ENCODE measurements around the gene IQCN.

- TF ChIP-seq, protein P1, sequence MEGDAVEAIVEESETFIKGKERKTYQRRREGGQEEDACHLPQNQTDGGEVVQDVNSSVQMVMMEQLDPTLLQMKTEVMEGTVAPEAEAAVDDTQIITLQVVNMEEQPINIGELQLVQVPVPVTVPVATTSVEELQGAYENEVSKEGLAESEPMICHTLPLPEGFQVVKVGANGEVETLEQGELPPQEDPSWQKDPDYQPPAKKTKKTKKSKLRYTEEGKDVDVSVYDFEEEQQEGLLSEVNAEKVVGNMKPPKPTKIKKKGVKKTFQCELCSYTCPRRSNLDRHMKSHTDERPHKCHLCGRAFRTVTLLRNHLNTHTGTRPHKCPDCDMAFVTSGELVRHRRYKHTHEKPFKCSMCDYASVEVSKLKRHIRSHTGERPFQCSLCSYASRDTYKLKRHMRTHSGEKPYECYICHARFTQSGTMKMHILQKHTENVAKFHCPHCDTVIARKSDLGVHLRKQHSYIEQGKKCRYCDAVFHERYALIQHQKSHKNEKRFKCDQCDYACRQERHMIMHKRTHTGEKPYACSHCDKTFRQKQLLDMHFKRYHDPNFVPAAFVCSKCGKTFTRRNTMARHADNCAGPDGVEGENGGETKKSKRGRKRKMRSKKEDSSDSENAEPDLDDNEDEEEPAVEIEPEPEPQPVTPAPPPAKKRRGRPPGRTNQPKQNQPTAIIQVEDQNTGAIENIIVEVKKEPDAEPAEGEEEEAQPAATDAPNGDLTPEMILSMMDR (IDR thresholded peaks at IDR 0.05) = peak; percentile 51; the same call in 1 of the 2 replicates
- TF ChIP-seq ZSCAN18 (CRISPR knock-in tag; IDR thresholded peaks at IDR 0.05) (no peak), ESRRA (CRISPR knock-in tag; IDR thresholded peaks at IDR 0.05; ENCODE audit: borderline replicate concordance) (no peak), NFYB (CRISPR knock-in tag; conservative IDR thresholded peaks at IDR 0.05; ENCODE audit: low read depth) (no peak), CBFB (CRISPR knock-in tag; IDR thresholded peaks at IDR 0.05; ENCODE audit: low read depth) (no peak), SP1 (CRISPR knock-in tag; conservative IDR thresholded peaks at IDR 0.05) (no peak)
- TF ChIP-seq, protein P2, sequence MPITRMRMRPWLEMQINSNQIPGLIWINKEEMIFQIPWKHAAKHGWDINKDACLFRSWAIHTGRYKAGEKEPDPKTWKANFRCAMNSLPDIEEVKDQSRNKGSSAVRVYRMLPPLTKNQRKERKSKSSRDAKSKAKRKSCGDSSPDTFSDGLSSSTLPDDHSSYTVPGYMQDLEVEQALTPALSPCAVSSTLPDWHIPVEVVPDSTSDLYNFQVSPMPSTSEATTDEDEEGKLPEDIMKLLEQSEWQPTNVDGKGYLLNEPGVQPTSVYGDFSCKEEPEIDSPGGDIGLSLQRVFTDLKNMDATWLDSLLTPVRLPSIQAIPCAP (CRISPR knock-in tag; IDR thresholded peaks at IDR 0.05) = no peak
Measured at GRCh38 chr19:18229474-18229873, 44.8 kb downstream of the IQCN start.

Data from WTC11 (cell line).